ENCODE data around the gene DECR2. TPM values are rescaled to one million over a fixed set of nuclear protein-coding genes. Genes with fewer than 3 reads are reported as not detected.

The DECR2 gene
- total and polyA plus RNA-seq, 9 of the 15 experiments (the other 6 are each of a cell fraction or from before 2014, with no cell fraction given), result 1.0 to 31.9 (median 10.3) TPM

DNA sequence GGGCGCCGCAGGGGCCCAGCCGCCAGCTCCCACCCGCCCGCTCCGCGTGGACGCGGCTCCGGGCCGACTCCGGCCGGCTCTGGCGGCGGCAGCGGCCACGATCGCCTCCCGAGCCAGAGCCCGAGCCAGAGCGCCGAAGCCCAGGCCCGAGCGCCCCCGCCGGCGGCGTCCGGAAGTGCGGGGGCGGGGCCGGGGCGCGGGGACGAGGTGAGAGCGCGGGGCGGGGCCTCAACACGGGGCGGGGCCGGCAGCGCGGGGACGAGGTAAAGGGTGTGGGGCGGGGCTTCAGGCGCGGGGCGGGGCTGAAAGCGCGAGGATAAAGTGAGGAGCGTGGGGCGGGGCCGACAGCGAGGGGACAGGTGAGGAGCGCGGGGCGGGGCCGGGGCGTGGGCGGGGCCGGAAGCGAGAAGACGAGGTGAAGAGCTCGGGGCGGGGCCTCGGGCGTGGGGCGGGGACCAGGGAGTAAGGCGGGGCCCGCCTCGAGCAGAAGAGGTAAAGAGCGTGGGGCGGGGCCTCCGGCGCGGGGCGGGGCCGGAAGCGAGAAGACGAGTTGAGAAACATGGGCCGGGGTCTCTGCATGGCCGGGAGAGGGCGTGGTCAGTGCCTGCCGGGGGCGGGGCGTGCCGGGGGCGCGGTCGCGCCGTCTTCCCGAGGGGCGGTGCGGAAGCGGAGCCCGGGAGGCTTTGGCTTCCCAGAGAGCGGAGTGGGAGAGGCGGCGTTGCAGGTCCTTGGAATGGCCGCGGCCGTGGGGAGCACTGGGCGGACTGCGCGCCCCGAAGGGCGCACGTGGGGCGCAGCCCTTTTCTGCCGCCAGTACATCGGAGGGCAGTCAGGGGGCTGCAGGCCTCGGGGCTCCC is 48.9 kb upstream of the DECR2 start, which contains the start of gene AXIN1 (continued):
- TF ChIP-seq GABPA (tag; conservative IDR thresholded peaks at IDR 0.05; ENCODE audit: low read depth) (peak; percentile 76), HMGN3 (IDR thresholded peaks at IDR 0.05; ENCODE audit: borderline replicate concordance, extremely low read depth, insufficient read length, low read depth, low read length) (peak; percentile 72), SP1 (CRISPR knock-in tag; IDR thresholded peaks at IDR 0.05) (peak; percentile 83; the same call in 1 of the 2 replicates), POLR2AphosphoS5 (IDR thresholded peaks at IDR 0.05; ENCODE audit: control insufficient read depth, insufficient read depth, low read depth, low read length) (peak; percentile 62; the same call in 1 of the 2 replicates), HNRNPL (IDR thresholded peaks at IDR 0.05; ENCODE audit: low read depth, low read length) (no peak), FOXA3 (CRISPR knock-in tag; conservative IDR thresholded peaks at IDR 0.05 in 1 of 2, IDR thresholded peaks at IDR 0.05 in 1 of 2) (peak in 1 of 2 experiments; percentile 13; a peak in 1 of 4 replicates), MAX (CRISPR knock-in tag; IDR thresholded peaks at IDR 0.05) (peak; percentile 83), PHF8 (IDR thresholded peaks at IDR 0.05; ENCODE audit: borderline replicate concordance, low read length) (peak; percentile 75; the same call in 1 of the 2 replicates), RB1 (IDR thresholded peaks at IDR 0.05; ENCODE audit: low read depth) (peak; percentile 63; the same call in 1 of the 2 replicates), CREM (IDR thresholded peaks at IDR 0.05; ENCODE audit: low read depth) (0 out of 2 replicates have a peak, but pooled peaks have one; percentile 6), EGR1 (conservative IDR thresholded peaks at IDR 0.05) (0 out of 2 replicates have a peak, but pooled peaks have one; percentile 42), HNRNPK (IDR thresholded peaks at IDR 0.05; ENCODE audit: low read depth, low read length, poor library complexity, severe bottlenecking) (no peak)
- TF ChIP-seq, protein P1, sequence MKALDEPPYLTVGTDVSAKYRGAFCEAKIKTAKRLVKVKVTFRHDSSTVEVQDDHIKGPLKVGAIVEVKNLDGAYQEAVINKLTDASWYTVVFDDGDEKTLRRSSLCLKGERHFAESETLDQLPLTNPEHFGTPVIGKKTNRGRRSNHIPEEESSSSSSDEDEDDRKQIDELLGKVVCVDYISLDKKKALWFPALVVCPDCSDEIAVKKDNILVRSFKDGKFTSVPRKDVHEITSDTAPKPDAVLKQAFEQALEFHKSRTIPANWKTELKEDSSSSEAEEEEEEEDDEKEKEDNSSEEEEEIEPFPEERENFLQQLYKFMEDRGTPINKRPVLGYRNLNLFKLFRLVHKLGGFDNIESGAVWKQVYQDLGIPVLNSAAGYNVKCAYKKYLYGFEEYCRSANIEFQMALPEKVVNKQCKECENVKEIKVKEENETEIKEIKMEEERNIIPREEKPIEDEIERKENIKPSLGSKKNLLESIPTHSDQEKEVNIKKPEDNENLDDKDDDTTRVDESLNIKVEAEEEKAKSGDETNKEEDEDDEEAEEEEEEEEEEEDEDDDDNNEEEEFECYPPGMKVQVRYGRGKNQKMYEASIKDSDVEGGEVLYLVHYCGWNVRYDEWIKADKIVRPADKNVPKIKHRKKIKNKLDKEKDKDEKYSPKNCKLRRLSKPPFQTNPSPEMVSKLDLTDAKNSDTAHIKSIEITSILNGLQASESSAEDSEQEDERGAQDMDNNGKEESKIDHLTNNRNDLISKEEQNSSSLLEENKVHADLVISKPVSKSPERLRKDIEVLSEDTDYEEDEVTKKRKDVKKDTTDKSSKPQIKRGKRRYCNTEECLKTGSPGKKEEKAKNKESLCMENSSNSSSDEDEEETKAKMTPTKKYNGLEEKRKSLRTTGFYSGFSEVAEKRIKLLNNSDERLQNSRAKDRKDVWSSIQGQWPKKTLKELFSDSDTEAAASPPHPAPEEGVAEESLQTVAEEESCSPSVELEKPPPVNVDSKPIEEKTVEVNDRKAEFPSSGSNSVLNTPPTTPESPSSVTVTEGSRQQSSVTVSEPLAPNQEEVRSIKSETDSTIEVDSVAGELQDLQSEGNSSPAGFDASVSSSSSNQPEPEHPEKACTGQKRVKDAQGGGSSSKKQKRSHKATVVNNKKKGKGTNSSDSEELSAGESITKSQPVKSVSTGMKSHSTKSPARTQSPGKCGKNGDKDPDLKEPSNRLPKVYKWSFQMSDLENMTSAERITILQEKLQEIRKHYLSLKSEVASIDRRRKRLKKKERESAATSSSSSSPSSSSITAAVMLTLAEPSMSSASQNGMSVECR (CRISPR knock-in tag; IDR thresholded peaks at IDR 0.05), result peak; percentile 84
- TF ChIP-seq, protein P2, sequence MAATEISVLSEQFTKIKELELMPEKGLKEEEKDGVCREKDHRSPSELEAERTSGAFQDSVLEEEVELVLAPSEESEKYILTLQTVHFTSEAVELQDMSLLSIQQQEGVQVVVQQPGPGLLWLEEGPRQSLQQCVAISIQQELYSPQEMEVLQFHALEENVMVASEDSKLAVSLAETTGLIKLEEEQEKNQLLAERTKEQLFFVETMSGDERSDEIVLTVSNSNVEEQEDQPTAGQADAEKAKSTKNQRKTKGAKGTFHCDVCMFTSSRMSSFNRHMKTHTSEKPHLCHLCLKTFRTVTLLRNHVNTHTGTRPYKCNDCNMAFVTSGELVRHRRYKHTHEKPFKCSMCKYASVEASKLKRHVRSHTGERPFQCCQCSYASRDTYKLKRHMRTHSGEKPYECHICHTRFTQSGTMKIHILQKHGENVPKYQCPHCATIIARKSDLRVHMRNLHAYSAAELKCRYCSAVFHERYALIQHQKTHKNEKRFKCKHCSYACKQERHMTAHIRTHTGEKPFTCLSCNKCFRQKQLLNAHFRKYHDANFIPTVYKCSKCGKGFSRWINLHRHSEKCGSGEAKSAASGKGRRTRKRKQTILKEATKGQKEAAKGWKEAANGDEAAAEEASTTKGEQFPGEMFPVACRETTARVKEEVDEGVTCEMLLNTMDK (IDR thresholded peaks at IDR 0.05; ENCODE audit: borderline replicate concordance, insufficient read depth, low read depth, low read length, poor library complexity, severe bottlenecking), result peak; percentile 8
- TF ChIP-seq, protein P3, sequence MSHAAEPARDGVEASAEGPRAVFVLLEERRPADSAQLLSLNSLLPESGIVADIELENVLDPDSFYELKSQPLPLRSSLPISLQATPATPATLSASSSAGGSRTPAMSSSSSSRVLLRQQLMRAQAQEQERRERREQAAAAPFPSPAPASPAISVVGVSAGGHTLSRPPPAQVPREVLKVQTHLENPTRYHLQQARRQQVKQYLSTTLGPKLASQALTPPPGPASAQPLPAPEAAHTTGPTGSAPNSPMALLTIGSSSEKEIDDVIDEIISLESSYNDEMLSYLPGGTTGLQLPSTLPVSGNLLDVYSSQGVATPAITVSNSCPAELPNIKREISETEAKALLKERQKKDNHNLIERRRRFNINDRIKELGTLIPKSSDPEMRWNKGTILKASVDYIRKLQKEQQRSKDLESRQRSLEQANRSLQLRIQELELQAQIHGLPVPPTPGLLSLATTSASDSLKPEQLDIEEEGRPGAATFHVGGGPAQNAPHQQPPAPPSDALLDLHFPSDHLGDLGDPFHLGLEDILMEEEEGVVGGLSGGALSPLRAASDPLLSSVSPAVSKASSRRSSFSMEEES (CRISPR knock-in tag; IDR thresholded peaks at IDR 0.05), result no peak

All from K562 (cell line).